RWPE1 (cell line): Measurements from ENCODE around the gene NTM.

Source experiments
- CTCF ChIA-PET: fragments of 350-600 bp; sonication (Branson Sonifier 250); formaldehyde crosslinking; extraction: SDS; loops from one replicate; lab custom pipeline; 2021; lab: Yijun Ruan, JAX
- POLR2A ChIA-PET: fragments of 400-600 bp; formaldehyde crosslinking; extraction: SDS; loops from one replicate; lab custom pipeline; 2020; ENCODE audit warnings: antibody characterized with exemption; ENCODE audit not compliant: low non-redundant PET; lab: Yijun Ruan, JAX
- DNase-seq: peaks from one replicate; pipeline ENCODE4 v3.0.0; 2012; ENCODE audit warnings: low spot score
- H3K27ac ChIP-seq: fragments of 450-650 bp; 2 replicates; pipeline ENCODE4 v1.5.1; 2017
- TF ChIP-seq, protein P1 (sequence below): fragments of 450-650 bp; conservative IDR thresholded peaks from 2 replicates; pipeline ENCODE4 v1.5.1; 2017; ENCODE audit warnings: low read depth, mild to moderate bottlenecking

Gene NTM

DNA sequence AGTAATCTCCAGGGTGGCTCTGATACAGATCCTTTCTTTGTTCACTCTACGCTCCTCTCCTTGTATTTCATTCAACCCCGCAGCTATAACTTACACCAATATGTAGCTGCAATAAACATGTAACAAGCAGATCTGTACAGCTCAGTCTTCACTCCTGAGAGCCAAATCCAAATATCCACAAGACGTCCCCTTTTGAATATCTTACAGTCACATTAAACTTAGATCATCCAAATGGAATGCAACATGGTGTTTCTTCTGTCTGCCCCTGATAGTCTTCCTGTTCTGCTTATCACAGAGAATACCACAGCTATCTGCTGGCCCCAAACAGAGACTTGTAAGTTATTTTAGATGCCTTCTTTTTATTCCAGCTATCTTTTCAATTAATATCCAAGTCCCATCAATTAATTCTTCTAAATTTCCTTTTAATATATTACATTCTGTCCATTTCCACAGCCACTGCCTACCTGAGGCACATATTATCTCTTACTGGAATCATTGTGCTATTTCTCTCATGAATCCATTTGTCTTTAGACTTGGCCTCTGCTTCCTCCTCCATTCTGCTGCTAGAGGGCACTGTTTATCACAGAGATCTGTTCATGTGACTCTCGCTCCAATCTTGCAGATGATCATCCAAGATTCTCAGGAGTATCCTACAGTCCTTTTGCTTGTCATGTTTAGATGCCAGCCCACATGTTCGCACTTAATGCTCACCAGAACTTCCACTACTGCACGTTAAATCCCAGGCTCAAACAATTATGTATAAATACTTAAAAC lies 908.6 kb downstream of the NTM start:
- ChIA-PET POLR2A (no interaction called here), CTCF (no interaction called here)
- no peak overlapping the region for H3K27ac ChIP-seq
- no peak for DNase-seq
- TF ChIP-seq, protein P1, sequence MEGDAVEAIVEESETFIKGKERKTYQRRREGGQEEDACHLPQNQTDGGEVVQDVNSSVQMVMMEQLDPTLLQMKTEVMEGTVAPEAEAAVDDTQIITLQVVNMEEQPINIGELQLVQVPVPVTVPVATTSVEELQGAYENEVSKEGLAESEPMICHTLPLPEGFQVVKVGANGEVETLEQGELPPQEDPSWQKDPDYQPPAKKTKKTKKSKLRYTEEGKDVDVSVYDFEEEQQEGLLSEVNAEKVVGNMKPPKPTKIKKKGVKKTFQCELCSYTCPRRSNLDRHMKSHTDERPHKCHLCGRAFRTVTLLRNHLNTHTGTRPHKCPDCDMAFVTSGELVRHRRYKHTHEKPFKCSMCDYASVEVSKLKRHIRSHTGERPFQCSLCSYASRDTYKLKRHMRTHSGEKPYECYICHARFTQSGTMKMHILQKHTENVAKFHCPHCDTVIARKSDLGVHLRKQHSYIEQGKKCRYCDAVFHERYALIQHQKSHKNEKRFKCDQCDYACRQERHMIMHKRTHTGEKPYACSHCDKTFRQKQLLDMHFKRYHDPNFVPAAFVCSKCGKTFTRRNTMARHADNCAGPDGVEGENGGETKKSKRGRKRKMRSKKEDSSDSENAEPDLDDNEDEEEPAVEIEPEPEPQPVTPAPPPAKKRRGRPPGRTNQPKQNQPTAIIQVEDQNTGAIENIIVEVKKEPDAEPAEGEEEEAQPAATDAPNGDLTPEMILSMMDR: no peak

DNA sequence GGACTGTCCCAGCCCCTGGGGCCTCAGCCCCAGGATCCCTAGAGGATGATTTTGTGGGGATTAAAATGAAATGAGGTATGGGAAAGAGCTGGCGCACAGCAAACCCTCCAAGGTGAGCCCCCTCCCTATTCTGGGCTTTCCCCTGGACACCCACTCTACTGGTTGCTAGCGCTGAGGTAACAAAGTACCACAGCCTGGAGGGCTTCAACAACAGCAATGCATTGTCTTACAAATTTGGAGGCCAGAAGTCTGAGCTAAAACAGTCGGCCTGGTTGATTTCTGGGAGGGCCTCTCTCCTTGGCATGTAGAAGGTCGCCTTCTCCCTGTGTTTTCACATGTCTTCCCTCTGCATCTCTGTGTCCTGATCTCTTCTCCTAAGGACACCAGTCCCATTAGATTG lies 913.6 kb downstream of the NTM start:
- H3K27ac ChIP-seq: no peak overlapping the region
- CTCF ChIA-PET: no interaction called here
- no peak for DNase-seq
- POLR2A ChIA-PET: no interaction called here
- TF ChIP-seq, protein P1: no peak

DNA sequence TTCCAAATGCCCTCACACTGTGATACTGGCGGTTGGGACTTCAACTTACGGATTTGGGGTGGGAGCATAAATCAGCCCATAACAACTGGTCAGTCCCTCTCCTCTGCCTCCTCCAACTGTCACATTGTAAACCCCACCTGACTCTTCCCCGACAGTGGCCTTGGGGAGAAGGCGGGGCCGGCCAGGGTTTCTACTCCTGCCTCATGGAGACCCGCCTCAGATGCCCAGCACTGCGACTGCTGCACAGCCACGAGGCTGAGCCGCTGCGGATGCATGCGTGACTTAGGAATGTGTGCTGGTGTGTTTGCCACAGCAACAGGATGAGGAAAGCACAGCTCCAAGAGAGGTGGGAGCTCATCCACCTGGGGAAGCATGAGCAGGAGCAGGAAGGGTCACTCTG lies 914.2 kb downstream of the NTM start:
- ChIA-PET CTCF (no interaction called here), POLR2A (no interaction called here)
- TF ChIP-seq, protein P1: no peak
- H3K27ac ChIP-seq: no peak overlapping the region
- no peak for DNase-seq

DNA sequence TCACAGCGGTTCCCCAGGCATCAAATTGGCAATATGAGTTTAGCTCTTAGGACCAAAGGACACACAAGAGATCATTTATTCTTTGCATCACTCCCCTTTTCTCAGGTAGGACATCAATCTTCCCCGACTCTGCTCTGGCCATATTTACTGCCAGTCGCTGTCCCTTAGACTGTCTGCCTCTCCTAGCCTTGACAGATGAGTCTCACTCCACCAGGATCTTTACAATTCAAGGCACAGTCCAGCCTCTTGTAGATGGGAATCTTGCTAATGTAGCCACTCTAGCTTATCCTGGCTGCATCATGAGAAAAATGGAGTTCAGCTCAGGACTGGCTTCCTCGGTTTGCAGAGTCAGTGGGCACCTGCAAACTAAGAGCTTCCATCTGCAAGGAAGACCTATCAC lies 915.2 kb downstream of the NTM start:
- no peak for DNase-seq
- CTCF ChIA-PET: interaction anchor here (0.6 kb wide), 1 partner anchor 225 kb away, joined by 4 read pairs; no protein-coding TSS in a partner anchor
- POLR2A ChIA-PET: no interaction called here
- H3K27ac ChIP-seq: no peak overlapping the region
- TF ChIP-seq, protein P1: no peak

DNA sequence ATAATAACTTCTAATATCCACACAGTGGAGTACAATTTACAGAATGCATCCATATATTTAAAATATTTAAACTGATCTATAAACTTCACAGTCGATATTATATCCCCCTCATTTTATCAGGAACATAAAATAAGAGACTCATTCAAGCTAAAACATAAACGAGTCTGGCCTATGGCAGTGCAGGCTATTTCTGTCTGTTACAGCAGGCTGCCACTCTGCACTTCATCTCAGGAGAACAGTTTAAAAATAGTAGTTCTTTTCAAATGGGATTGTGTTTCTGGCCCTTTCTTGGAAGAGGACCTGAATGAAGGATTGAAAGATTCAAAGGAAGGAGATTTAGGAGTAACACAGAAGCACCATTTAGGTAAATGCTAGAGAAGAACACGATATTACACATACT lies 915.7 kb downstream of the NTM start:
- TF ChIP-seq, protein P1: no peak
- no peak for DNase-seq
- ChIA-PET CTCF (interaction anchor here (0.6 kb wide), 1 partner anchor 224 kb away, joined by 4 read pairs; no protein-coding TSS in a partner anchor), POLR2A (no interaction called here)
- no peak overlapping the region for H3K27ac ChIP-seq

DNA sequence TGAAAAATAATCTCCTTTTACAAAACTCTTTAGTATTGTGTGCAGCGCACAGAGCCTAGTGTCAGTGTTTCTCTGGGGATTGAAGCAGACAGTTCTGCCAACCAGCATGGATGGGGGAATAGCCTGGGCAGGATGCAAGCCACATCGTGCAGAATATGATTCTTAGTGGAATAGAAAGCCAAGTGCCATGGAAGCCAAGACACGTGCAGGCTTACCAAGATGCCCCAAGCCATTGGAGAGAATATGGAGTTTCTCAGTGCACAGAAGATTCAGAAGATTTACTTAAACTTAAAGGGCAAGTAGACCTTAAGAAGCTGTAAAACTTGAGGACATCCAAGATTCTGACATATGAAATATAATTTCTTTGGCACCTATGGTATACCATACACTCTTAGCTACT lies 917.6 kb downstream of the NTM start:
- no peak overlapping the region for H3K27ac ChIP-seq
- POLR2A ChIA-PET: no interaction called here
- no peak for DNase-seq
- TF ChIP-seq, protein P1: no peak
- CTCF ChIA-PET: no interaction called here
